HG03280 (cell line): ENCODE data around the gene TYRO3.

Source experiments
- ATAC-seq: cut with Tn5 transposase; IDR thresholded peaks from one replicate; pipeline ENCODE4 v1.9.1; 2021; ENCODE audit warnings: mild to moderate bottlenecking, moderate library complexity; ENCODE audit not compliant: unreplicated experiment

TYRO3 gene

DNA sequence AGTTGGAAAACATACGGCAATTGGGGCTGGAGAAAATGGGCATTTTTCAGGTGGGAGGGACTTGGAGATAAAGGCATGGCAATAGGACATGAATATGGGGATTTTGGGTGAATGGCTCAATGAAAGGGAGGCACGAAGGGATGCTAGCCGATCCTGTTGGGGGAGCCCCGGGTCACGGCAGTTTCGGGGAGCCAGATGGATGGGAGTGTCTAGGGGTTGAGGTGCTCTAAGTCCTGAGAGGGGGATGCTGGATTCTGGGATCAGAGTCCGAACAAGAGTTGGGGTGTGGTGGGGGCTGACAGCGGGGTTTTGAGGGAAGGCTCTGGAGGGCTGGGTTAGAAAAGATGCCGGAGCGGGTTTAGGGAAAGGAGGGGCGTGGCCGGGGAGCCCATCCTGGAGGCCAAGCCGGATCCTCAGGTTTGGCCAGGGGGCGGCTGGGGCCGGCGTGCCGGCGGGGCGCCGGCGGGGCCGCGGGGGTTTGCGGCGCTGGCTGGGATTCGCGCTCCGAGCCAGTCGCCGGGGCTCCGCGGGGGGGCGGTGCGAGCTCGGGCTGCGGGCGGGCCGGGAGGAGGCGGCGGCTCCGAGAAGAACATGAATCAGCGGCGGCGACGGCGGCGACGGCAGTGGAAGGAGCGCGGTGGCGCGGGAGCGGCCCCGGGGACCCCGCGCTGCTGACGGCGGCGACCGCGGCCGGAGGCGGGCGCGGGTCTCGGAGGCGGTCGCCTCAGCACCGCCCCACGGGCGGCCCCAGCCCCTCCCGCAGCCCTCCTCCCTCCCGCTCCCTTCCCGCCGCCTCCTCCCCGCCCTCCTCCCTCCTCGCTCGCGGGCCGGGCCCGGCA, at the start of gene TYRO3:
Gene TYRO3 (plus strand): TSS at position 813 of the 839 bp plus-strand sequence. CDS start 46 bp downstream, outside the sequence.
- peak; percentile 46 for ATAC-seq

GRCh38 chr15:41510728-41511127, 48.3 kb upstream of the TYRO3 start:
- no peak for ATAC-seq

DNA sequence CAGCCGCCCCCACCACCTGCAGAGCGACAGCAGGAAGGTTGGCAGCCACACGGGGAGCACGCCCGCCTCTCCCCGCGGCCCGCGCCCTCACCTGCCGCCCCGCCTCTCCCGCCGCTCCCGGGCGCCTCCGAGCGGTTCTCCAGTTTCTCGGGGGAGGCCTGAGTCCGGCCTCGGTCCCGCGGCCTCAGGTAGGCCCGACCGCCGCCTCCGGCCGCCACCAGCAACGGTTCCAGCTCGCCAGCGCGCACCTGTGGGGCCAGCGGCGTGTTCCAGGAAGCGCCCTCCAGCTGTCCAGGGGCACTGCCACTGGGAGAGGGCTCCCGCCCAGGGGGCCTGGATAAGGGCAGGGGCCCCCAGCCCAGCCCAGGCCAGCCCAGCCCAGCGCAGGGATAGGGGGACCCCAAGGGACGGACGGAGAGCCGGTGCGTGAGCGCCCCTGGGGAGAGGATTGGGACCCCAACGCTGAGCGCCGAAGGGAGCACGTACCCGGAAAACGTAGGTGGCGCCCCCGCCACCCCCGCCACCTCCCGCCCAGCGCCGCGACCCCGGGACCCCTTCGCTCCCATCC, 47.6 kb upstream of the TYRO3 start:
- no peak for ATAC-seq

- ATAC-seq, result no peak
These were observed 47.1 kb upstream of the TYRO3 start for GRCh38 chr15:41511899-41512369.

DNA sequence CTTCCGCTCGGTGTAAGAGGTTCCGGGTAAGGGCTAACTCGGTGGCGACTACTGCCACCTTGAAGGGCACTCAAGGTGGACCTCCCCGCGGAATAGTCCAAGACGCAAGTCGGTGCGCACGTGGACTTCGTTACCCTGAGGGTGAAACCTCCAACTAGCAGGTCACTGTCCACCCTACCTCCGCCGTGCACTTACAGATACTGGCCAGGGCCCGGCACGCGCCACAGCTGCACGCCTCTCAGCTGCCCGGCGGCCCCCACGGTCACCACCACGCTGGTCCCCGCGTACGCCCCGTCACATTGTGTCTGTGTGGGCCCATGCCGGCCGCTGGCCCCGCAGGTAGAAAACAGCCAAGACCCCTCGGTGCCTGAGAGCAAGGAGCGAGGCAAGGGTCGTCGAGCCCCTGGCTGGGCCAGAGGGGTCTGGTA, 46.5 kb upstream of the TYRO3 start:
- ATAC-seq, result no peak

DNA sequence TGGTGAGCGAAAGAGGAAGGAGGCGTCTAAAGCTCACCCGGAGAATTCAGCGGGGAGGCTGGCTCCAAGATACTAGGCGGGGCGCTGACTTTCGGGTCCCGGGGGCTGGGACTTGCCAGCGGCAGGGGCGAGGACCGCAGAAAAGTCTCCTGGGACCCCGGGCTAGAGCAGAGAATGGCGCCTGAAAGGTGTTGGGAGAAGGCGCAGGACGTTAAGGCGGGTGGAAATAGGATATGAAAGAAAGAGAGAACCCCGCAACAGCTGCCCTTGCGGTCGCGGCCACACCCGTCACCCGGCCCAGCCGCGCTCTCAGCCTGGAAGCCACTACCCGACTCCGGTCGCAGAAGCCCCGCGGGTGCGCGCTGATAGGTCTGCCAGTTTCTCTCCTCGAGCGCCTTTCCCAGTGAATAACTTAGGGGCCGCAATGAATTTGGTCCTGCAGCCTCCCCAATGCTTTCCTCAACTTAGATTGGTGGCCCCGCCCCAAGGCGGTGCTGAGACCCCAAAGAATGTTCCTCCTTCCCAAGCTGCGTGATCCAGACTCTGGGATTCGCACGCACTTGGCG, 46.0 kb upstream of the TYRO3 start:
- no peak for ATAC-seq

DNA sequence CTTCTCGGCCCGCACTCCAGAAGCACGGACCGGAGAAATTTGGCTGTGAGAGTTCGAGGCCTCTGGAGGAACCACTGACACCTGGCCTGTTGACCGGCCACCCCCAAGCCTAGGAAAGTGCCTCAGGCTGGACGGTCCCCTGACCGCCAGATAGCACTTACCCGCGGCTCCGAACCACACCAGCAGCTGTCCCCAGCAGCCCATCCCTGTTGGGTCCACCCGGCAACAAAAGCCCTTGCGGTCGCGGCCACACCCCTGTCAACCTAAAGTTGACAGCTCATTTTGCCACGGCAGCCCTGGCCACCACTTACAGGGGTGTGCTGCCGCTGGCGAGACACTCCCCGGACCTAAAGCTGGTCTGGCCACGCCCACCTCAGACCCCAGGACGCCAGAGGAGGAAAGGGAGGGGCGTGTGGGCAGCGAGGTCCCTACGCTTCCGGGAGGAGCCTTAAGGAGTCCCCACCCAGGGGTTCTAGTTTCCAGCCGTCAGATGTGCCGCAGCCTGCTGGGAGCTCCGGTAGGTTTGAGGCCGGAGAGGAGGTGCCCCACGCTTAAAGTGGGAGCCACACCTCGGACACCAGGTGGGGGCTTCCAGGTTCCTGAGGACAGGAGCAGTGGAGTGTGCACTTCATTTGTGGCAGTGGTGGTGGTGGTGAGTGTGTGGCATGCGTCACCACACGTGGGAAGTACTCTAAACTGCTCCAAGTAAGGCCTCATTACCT, 45.3 kb upstream of the TYRO3 start, which contains the start of gene LTK:
Gene LTK (minus strand): TSS at position 322 of the 722 bp plus-strand sequence. CDS start 118 bp downstream, at position 204.
- ATAC-seq, result no peak

GRCh38 chr15:41517895-41518449, 41.0 kb upstream of the TYRO3 start:
- ATAC-seq, result no peak

DNA sequence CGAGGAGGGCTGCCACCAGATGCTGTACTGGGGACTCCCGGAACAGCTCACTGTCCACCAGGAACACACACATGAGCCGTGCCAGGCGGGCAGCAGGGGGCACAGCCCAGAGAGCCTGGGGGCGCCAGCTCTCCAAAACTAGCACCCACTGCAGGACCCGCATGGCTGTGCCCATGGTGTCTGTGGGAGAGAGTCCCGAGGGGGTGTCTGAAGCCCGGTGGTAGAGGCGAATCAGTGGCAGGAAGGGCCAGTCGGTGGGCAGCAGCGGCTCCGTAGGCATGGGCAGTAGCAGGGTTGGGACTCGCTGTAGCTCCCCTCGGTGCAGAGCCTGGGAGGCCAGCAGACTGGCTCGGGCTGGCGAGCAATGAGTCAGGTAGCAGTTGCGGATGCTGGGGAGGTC, 38.4 kb upstream of the TYRO3 start:
- ATAC-seq, result no peak

DNA sequence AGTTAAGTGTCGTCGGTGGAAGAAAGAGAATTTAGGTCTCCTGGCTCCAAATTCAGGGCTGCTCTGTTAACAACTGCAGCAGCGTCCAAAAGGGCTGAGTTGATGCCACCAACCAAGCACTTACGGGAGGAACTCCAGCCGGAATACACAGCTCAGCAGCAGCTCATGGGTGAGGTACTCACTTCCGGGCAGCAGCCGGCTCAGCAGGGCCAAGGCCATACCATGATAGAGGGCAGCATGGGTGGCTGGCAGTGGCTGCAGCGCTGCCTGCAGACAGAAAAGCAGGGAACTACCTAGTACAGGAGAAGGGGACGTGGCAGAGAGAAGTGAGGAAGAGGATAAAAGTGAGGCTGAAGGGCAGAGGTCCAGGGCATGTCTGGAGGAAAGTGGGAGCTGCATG, 37.4 kb upstream of the TYRO3 start:
- no peak for ATAC-seq

DNA sequence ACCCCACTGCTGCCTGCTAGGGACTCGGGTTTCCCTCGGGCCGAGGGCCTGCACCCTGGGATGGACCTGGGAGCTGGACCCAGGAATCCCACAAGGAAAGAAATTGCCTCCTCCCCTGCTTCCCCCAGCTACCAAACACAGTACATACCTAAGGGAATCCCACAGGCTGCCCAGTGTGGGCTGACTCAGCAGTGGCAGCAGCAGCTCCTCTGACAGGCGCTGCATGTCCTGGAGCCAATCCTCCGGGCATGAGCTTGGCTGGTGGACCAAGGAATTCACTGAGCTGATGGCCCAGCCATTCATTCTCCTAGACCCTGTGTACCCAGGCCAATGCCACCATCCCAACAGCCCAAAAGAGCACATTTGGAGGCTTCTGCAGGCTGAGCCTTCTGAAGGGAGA, 35.9 kb upstream of the TYRO3 start:
- ATAC-seq, result no peak

GRCh38 chr15:41530363-41530956, 28.6 kb upstream of the TYRO3 start:
- ATAC-seq, result no peak

- no peak for ATAC-seq
These were observed 23.5 kb upstream of the TYRO3 start for GRCh38 chr15:41535544-41535943.

- ATAC-seq, result no peak
These were observed 22.1 kb upstream of the TYRO3 start for GRCh38 chr15:41536866-41537265.

- ATAC-seq, result no peak
These were observed 15.5 kb upstream of the TYRO3 start for GRCh38 chr15:41543521-41543870.

DNA sequence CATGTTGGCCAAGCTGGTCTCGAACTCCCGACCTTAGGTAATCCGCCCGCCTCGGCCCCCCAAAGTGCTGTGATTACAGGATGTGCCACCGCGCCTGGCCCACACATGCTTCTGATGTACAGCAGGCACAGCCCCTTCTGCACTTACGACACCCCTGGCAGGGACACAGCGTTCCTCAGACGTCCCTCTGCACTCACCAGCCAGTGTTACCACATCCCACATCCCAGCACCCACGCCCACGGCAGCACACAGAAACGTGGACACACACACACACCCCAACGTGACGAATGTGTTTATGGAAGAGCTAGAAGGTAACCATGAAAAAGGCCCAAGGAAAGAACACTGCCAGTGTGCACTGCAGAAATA, 14.4 kb upstream of the TYRO3 start:
- no peak for ATAC-seq

- no peak for ATAC-seq
These were observed 13.8 kb upstream of the TYRO3 start for GRCh38 chr15:41545218-41545617.

- ATAC-seq, result no peak
These were observed 11.9 kb upstream of the TYRO3 start for GRCh38 chr15:41546851-41547786.

GRCh38 chr15:41550066-41550775, 8.8 kb upstream of the TYRO3 start:
- ATAC-seq, result no peak
